OCI-LY1 (cell line): ENCODE data around the gene RRAD.
"Not testable (repeated sequence)": the region's sequence is repeated elsewhere in the genome, so short reads cannot be mapped to it uniquely, and the experiment has no call there.

Experiments used
- H2AFZ ChIP-seq: fragments of 200-600 bp; sonication (generic), shearing (Covaris generic); 2 replicates; pipeline ENCODE4 v1.6.0; 2014; ENCODE audit warnings: antibody characterized with exemption, mild to moderate bottlenecking, low read length
- H3F3A ChIP-seq: fragments of 200-600 bp; sonication (generic), shearing (Covaris generic); 2 replicates; pipeline ENCODE4 v1.6.0; 2014; ENCODE audit warnings: mild to moderate bottlenecking, antibody characterized with exemption, low read length, moderate library complexity; ENCODE audit not compliant: insufficient read depth
- H3K27ac ChIP-seq: fragments of 200-600 bp; sonication (generic); 2 replicates; pipeline ENCODE4 v1.5.1; 2014; ENCODE audit warnings: low read length, mixed run types, mild to moderate bottlenecking, low read depth; ENCODE audit not compliant: poor library complexity, severe bottlenecking
- H3K27me3 ChIP-seq: fragments of 200-600 bp; sonication (generic); 2 replicates; pipeline ENCODE4 v1.6.0; 2014; ENCODE audit warnings: antibody characterized with exemption, mild to moderate bottlenecking, low read length, moderate library complexity; ENCODE audit not compliant: insufficient read depth
- H3K36me3 ChIP-seq: fragments of 200-600 bp; sonication (generic); 2 replicates; pipeline ENCODE4 v1.6.1; 2014; ENCODE audit warnings: mild to moderate bottlenecking, antibody characterized with exemption, low read length, moderate library complexity, mixed read lengths; ENCODE audit not compliant: insufficient read depth
- H3K4me1 ChIP-seq: fragments of 200-600 bp; sonication (generic); 2 replicates; pipeline ENCODE4 v1.5.1; 2014; ENCODE audit warnings: mild to moderate bottlenecking, low read length, moderate library complexity; ENCODE audit not compliant: insufficient read depth, severe bottlenecking
- H3K4me2 ChIP-seq: fragments of 200-600 bp; sonication (generic), shearing (Covaris generic); 2 replicates; pipeline ENCODE4 v1.6.1; 2014; ENCODE audit warnings: low read length
- H3K4me3 ChIP-seq: fragments of 200-600 bp; sonication (generic); 2 replicates; pipeline ENCODE4 v1.5.1; 2014; ENCODE audit warnings: low read length, low read depth, mild to moderate bottlenecking, mixed read lengths; ENCODE audit not compliant: poor library complexity, severe bottlenecking
- H3K79me2 ChIP-seq: fragments of 200-600 bp; shearing (Covaris generic); 2 replicates; pipeline ENCODE4 v1.6.1; 2016; ENCODE audit warnings: mixed run types, low read length, mixed read lengths; ENCODE audit not compliant: insufficient read depth
- H3K9ac ChIP-seq: fragments of 200-600 bp; sonication (generic), shearing (Covaris generic); 2 replicates; pipeline ENCODE4 v1.6.1; 2014; ENCODE audit warnings: mild to moderate bottlenecking, low read length, mixed read lengths
- H3K9me2 ChIP-seq: fragments of 200-600 bp; sonication (generic), shearing (Covaris generic); 2 replicates; pipeline ENCODE4 v1.6.1; 2014; ENCODE audit warnings: low read depth, mild to moderate bottlenecking, low read length, mixed read lengths
- H3K9me3 ChIP-seq: fragments of 200-600 bp; shearing (Covaris generic); 2 replicates; pipeline ENCODE4 v1.6.1; 2014; ENCODE audit warnings: low read length, mixed read lengths
- H4K20me1 ChIP-seq: fragments of 200-600 bp; sonication (generic), shearing (Covaris generic); 2 replicates; pipeline ENCODE4 v1.6.0; 2016; ENCODE audit warnings: mild to moderate bottlenecking, low read length; ENCODE audit not compliant: insufficient read depth
- EZH2 ChIP-seq: fragments of 200-600 bp; sonication (generic), shearing (Covaris generic); IDR thresholded peaks from 2 replicates; pipeline ENCODE4 v1.8.0; 2017; ENCODE audit warnings: borderline replicate concordance, mixed run types, mild to moderate bottlenecking, antibody characterized with exemption, low read length, moderate library complexity, mixed read lengths
- TF ChIP-seq, protein P1 (sequence below): fragments of 200-600 bp; sonication (generic), shearing (Covaris generic); IDR thresholded peaks from 2 replicates; pipeline ENCODE4 v1.5.1; 2017; ENCODE audit warnings: mild to moderate bottlenecking, antibody characterized with exemption, low read length, moderate library complexity, mixed read lengths

The RRAD gene

DNA sequence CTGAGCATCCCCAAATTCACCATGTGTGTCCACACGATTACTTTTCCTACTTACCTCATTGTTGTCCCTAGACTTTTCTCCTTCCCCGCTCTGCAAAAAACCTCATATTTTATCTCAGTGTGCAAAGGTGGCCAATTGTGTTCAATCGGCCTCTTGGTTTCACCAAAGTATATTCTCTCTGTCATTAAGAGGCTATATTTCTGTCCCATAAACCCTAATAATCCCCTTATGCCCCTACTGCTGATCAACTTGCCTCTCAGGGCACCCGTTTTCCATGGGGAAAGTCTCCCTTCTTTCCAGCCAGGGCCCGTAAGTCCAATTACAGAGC, 21.6 kb upstream of the RRAD start:
- Histone ChIP-seq H3K4me3 (no peak overlapping the region), H3K9me3 (0 out of 2 replicates have a peak, but pooled peaks cover 3% of the 10 kb centered on the region), H3K36me3 (peaks cover 16% of the 10 kb centered on the region; the same call in 1 of the 2 replicates), H3K9ac (no peak overlapping the region), H3F3A (no peaks in the 10 kb centered on the region), H4K20me1 (no peaks in the 10 kb centered on the region), H3K4me1 (peaks cover 4% of the 10 kb centered on the region), H2AFZ (no peak overlapping the region), H3K27me3 (peaks cover 5% of the 10 kb centered on the region; the same call in 1 of the 2 replicates), H3K9me2 (no peaks in the 10 kb centered on the region), H3K4me2 (no peak overlapping the region), H3K27ac (no peak overlapping the region), H3K79me2 (no peaks in the 10 kb centered on the region)
- TF ChIP-seq, protein P1, sequence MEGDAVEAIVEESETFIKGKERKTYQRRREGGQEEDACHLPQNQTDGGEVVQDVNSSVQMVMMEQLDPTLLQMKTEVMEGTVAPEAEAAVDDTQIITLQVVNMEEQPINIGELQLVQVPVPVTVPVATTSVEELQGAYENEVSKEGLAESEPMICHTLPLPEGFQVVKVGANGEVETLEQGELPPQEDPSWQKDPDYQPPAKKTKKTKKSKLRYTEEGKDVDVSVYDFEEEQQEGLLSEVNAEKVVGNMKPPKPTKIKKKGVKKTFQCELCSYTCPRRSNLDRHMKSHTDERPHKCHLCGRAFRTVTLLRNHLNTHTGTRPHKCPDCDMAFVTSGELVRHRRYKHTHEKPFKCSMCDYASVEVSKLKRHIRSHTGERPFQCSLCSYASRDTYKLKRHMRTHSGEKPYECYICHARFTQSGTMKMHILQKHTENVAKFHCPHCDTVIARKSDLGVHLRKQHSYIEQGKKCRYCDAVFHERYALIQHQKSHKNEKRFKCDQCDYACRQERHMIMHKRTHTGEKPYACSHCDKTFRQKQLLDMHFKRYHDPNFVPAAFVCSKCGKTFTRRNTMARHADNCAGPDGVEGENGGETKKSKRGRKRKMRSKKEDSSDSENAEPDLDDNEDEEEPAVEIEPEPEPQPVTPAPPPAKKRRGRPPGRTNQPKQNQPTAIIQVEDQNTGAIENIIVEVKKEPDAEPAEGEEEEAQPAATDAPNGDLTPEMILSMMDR: no peak
- no peak for TF ChIP-seq EZH2

DNA sequence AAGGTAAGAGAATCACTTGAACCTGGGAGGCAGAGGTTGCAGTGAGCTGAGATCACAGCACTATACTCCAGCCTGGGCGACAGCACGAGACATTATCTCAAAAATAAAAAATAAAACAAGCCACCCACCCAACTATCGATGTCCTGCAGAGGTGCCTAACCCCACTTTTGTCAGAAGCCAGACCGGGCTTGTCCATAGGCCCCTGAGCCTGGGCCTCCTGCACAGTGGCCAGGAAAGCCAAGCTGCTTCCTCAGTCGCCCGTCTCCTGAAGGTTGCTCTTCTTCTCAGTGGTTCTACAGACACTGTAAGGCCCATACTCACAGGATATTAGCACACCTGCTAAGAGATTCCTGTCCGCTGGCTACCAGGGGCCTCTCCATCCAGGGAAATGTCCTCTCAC, 21.2 kb upstream of the RRAD start:
- no peak overlapping the region for H3K4me3 ChIP-seq
- peaks cover 4% of the 10 kb centered on the region for H3K4me1 ChIP-seq
- no peak overlapping the region for H2AFZ ChIP-seq
- no peak overlapping the region for H3K4me2 ChIP-seq
- peaks cover 5% of the 10 kb centered on the region; the same call in 1 of the 2 replicates for H3K27me3 ChIP-seq
- no peaks in the 10 kb centered on the region for H3K79me2 ChIP-seq
- H4K20me1 ChIP-seq: no peaks in the 10 kb centered on the region
- no peak overlapping the region for H3K9ac ChIP-seq
- H3K27ac ChIP-seq: no peak overlapping the region
- 0 out of 2 replicates have a peak, but pooled peaks cover under 1% of the 10 kb centered on the region for H3K9me3 ChIP-seq
- no peaks in the 10 kb centered on the region for H3K9me2 ChIP-seq
- no peak for TF ChIP-seq EZH2
- TF ChIP-seq, protein P1: no peak
- H3K36me3 ChIP-seq: peaks cover 18% of the 10 kb centered on the region; the same call in 1 of the 2 replicates
- no peaks in the 10 kb centered on the region for H3F3A ChIP-seq

DNA sequence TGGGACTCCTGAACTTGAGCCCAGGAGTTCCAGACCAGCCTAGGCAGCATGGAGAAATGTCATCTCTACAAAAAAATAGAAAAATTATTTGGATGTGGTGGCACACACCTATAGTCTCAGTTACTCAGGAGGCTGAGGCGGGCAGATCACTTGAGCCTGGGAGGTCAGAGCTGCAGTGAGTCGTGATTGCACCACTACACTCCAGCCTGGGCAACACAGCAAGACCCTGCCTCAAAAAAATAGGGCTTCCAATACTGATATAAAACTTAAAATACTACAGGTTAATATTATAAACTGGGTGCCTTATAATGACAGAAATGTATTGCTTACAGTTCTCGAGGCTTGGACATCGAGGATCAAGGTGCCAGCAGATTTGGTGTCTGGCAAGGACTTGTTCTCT, 20.6 kb upstream of the RRAD start:
- Histone ChIP-seq H2AFZ (no peak overlapping the region), H4K20me1 (no peaks in the 10 kb centered on the region), H3K79me2 (no peaks in the 10 kb centered on the region), H3K9me2 (no peaks in the 10 kb centered on the region), H3F3A (no peaks in the 10 kb centered on the region), H3K4me2 (no peak overlapping the region), H3K4me3 (no peak overlapping the region), H3K27me3 (peaks cover 5% of the 10 kb centered on the region; the same call in 1 of the 2 replicates), H3K4me1 (peaks cover 4% of the 10 kb centered on the region), H3K36me3 (peaks cover 18% of the 10 kb centered on the region; the same call in 1 of the 2 replicates), H3K9ac (no peak overlapping the region), H3K27ac (no peak overlapping the region), H3K9me3 (no peaks in the 10 kb centered on the region)
- no peak for TF ChIP-seq EZH2
- TF ChIP-seq, protein P1: no peak

DNA sequence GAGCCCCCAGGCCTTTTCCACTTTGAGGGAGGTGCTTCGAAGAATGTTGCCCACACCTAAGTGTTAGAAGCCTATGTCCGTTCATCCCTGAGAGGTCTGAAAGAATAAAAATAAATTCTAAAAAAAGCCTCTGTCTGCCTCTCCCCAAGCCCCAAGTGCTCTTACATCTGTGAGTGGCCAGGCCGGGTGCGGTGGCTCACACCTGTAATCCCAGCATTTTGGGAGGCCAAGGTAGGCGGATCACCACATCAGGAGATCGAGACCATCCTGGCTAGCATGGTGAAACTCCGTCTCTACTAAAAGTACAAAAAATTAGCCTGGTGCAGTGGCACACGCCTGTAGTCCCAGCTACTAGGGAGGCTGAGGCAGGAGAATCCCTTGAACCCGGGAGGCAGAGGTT, 19.6 kb upstream of the RRAD start:
- H3K79me2 ChIP-seq, H3F3A ChIP-seq, H3K27me3 ChIP-seq, H3K4me2 ChIP-seq, H3K9me3 ChIP-seq, H3K27ac ChIP-seq, H2AFZ ChIP-seq, H3K9ac ChIP-seq, H3K4me3 ChIP-seq, H4K20me1 ChIP-seq, H3K4me1 ChIP-seq, H3K9me2 ChIP-seq: not testable (repeated sequence)
- H3K36me3 ChIP-seq: peaks cover 18% of the 10 kb centered on the region; the same call in 1 of the 2 replicates
